GM10266 (cell line): ENCODE data around the gene ANKRD9.

Experiments used
- DNase-seq: peaks from one replicate; pipeline ENCODE4 v3.0.0; 2012; ENCODE audit errors: extremely low spot score
- CTCF ChIP-seq: IDR thresholded peaks from 2 replicates; pipeline ENCODE4 v1.5.1; 2012; ENCODE audit warnings: mild to moderate bottlenecking, low read depth; ENCODE audit not compliant: control insufficient read depth, insufficient read depth; ENCODE audit errors: missing control alignments

The ANKRD9 gene

GRCh38 chr14:102505775-102506625 lies 3.6 kb downstream of the ANKRD9 start:
- TF ChIP-seq CTCF = no peak
- no peak for DNase-seq

- no peak for TF ChIP-seq CTCF
- no peak for DNase-seq
These were observed 4.5 kb downstream of the ANKRD9 start for GRCh38 chr14:102505000-102505619.

GRCh38 chr14:102504328-102504999 lies 5.1 kb downstream of the ANKRD9 start:
- no peak for TF ChIP-seq CTCF
- no peak for DNase-seq

GRCh38 chr14:102503641-102504327 lies 5.8 kb downstream of the ANKRD9 start:
- DNase-seq = no peak
- no peak for TF ChIP-seq CTCF

- no peak for DNase-seq
- no peak for TF ChIP-seq CTCF
These were observed 7.0 kb downstream of the ANKRD9 start for GRCh38 chr14:102502571-102502970.

- no peak for TF ChIP-seq CTCF
- no peak for DNase-seq
These were observed 7.7 kb downstream of the ANKRD9 start for GRCh38 chr14:102501751-102502315.
